Renal pelvis (tissue), 4 donors: ENCODE results near the gene AGTRAP. TPM values are rescaled to one million over a fixed set of nuclear protein-coding genes. Genes with fewer than 3 reads are reported as not detected.

Source experiments
- DNase-seq: peaks from one replicate; pipeline ENCODE4 v3.0.0-alpha.2; 2013
- polyA plus RNA-seq, 3 donors: library from polyadenylated mRNA; unstranded; fragments of 120-200 nt; gene quantifications; one replicate each; pipeline ENCODE4 v1.2.1, GENCODE V29; 2013; ENCODE audit not compliant: insufficient read length in 3 of 3

AGTRAP gene
- polyA plus RNA-seq, 3 donors: 53.1 to 53.9 (median 53.7) TPM

DNA sequence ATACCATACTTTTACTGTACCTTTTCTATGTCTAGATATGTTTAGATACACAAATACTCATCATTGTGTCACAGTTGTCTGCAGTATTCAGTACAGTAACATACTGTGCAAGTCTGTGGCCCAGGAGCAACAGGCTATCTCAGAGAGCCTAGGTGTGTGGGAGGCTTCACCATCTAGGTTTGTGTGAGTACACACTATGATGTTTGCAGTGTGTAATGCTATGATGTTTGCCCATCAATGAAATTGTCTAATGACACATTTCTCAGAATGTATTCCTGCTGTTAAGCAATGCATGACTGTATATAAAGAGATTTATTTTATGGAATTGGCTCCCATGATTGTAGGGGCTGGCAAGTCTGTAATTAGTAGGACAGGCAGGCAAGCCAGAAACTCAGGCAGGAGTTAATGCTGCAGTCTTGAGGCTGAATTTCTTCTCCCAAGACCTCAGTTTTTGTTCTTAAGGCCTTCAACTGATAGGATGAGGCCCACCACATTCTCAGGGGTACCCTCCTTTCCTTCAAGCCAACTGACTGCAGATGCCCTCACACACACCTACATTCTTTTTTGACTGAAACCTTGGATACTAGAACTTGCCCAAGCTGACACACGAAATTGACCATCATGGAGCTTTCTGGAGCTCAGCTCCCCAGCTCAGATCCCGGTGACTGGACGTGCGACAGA lies 7.7 kb upstream of the AGTRAP start:
- DNase-seq: no peak

DNA sequence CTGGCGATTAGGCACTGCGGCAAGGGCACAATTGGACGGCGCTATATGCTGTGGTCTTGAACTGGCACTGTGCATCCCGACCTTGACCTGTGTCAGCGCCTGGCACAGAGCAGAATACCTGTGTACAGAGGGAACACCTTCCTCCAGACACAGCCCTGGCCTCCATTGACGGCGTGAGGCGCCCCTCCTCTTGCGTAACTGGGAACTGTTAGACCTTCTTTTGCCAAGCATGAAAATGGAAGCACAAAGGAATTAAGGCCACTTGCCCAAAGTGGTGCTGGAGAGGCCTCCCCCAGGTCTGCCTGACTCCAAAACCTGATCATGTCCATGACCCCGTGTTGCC lies 6.8 kb upstream of the AGTRAP start:
- no peak for DNase-seq

DNA sequence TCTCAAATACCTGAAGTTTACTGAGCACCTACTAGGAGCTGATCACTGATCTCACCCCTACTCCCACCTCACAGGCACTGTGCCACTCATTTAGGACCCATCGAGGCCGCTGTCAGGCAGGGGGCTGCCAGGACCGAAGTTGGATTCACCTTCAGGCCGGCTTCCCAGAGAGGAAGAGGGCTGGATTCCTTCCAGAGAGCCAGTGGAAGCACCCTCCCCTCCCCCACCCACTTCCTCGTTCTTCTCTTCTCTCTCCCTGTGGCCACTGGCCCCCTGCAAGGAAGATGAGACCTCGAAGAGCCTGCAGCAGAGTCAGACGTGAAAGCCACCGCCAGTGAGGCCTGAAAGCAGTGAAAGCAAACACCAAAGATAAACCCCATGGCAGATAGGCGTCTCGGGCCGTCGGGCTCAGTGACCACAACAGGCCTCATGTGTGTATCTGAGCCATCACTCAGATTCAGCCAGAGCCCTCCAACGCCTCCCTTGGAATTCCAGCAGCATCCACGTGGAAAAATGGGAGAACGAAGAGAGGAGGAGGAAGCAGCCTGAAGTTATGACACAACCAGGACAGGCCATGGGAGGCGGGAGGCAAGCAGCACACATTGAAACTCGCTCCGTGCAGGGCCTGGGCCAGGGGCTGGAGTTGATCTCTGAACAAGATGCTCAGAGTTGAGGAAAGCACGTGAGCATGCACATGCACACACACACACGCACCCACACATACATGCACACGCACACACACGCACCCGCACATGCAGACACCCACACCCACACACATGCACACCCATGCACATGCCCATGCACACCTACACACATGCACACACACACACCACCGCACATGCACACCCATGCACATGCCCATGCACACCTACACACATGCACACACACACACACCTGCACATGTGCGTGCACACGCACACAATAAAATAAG lies 6.2 kb upstream of the AGTRAP start:
- peak; percentile 72 for DNase-seq

DNA sequence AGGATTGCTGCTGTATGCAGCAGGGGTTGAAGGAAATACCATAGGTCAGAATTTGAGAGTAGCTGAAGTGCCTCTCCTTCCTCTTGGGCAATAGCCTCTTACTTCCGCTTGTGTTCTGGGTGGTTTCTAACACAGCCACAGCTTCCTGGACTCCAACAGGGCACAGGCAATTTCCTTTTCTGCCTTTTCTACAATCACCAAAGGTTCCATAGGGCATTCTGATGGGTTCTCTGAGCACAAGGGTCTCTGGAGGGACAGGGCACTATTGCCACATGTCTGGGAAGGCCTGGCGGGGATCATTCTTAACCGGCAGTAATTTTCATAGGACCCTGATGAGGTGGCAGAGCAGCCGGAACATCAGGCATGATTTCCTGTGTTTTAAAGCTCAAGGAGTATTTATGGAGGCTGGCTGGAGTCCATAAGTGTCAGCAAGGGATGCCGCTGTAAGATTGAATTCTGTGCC lies 5.5 kb upstream of the AGTRAP start:
- no peak for DNase-seq

GRCh38 chr1:11731691-11732283 lies 4.1 kb upstream of the AGTRAP start:
- DNase-seq: peak; percentile 76

DNA sequence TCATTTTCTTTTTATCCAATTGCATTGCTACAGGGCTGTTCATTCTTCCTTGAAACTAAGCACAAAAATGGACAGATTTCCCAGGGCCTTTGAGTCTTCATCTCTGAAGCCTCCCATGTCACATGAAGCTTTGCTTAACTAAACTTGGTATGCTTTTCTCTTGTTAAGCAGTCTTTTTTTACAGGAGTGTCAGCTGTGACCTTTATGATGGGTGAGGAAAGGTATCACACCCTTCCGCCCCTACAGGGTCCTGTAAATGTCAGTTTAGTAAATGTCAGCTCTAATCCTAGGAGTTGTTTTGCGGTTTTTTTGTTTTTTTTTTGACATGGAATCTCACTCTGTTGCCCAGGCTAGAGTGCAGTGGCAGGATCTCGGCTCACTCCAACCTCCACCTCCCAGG lies 2.6 kb upstream of the AGTRAP start:
- no peak for DNase-seq

- DNase-seq: no peak
Observed at GRCh38 chr1:11735531-11735853, 444 bp upstream of the AGTRAP start.

GRCh38 chr1:11736746-11737639 lies 1.1 kb downstream of the AGTRAP start:
- DNase-seq: no peak

DNA sequence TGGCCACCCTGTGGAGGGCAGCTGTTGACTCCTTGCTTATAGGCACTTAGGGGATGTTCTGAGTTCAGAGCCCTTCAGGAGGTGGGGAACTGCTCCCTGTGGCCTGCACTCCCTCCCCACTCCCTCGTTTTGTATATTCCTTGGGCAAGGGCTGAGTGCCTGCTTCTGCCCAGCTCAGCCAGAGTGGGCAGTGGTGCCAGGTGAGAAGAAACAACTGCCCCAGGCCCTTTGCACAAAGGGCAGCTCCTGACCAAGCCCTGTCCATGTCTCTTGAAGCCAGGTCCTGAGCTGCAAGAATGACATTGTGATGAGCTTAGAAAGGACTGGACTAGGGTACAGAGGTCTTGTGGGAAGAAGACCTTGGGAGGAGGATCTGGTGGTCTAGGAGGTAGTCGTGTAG lies 2.2 kb downstream of the AGTRAP start:
- no peak for DNase-seq

- no peak for DNase-seq
Observed at GRCh38 chr1:11738783-11739182, 2.8 kb downstream of the AGTRAP start.

DNA sequence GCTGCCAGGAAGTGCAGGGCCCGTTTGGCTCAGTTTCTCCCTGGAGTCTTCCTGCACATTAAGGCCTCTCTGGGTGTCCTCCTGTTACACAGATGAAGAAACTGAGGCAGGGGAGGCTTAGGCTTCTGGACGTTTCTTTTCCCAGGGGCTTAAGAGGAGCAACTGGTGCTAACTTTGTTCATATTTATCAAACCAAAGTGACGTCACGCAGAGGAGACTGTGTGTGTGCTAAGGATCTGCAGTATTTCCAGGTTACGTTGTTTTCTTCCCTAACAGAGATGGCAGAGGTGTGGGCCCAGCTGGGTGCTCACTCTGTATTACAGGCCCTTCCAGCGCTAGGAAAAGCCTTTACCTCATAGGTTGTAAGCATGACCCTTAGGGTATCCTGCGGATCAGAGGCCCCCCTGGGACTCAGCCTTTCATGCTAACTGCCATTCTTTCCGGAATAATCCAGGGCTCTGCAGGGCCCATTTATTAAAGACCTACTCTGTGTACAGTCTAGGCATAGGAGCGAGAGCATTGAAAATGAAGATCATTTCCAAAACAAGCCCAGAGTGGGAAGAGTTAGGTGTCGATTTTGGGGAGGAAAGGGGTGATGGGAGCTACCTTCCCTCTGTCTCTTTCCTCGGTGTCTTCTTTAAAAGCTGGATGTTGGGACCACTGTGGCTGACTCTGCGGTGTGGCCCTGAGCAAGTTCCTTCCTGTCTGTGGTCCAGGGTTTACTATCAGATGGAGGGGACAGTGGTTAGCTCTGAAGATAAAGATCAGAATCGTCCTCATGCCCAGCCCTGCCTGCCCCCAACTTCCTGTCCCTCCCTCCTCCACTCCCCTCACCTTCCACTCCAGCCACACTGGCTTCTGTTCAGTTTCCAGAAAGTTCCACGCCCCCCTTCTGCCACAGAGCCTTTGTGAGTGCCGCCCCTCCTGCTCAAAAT lies 4.6 kb downstream of the AGTRAP start:
- no peak for DNase-seq

- no peak for DNase-seq
Observed at GRCh38 chr1:11741482-11741881, 5.5 kb downstream of the AGTRAP start.

DNA sequence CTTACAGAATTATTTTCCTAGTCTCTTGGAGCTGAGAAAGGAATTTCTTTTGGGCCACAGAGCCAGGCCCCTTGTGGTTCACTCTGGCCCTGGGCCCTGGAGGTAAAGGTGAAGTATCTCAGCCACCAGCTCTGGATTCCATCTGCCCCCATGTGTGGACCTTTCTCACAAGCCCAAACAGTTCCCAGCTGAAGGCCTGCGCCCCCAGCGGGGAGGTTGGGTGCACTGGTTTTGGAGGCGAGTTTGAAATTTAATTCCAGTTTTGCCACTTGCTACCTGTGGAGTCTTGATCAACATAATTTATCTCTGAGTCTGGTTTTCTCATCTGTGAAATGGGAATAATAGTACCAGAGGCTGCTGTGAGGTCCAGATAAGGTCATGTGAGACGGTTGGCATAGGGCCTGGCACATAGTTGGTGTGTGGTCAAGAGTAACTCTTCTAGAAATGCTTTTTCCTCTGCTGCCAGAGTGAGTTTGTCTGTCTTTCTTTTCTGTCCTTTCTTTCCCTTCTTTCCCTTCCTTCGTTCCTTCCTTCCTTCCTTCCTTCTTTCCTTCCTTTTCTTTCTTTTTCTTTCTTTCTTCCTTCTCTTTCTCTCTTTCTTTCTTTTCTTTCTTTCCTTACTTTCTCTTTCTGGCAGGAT lies 6.1 kb downstream of the AGTRAP start:
- no peak for DNase-seq

DNA sequence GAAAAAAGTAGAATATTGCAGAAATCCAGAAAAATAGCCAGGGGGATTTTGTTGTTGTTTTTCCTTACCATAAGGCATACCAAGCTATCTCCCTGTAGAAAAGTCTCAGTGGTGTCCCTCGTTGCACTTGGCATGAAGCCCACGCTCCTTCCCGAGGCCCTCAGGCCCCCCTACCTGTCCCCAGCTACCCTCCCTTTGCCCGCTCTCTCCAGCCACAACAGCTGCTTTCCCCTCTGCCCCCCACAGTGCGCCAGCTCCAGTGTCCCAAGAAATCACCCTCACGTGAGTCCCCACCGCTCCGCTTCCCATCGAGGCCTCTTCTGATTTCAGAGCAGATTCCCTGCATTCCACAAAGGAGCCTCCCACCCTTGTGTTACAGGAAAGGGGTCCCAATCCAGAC lies 8.4 kb downstream of the AGTRAP start:
- DNase-seq: no peak

DNA sequence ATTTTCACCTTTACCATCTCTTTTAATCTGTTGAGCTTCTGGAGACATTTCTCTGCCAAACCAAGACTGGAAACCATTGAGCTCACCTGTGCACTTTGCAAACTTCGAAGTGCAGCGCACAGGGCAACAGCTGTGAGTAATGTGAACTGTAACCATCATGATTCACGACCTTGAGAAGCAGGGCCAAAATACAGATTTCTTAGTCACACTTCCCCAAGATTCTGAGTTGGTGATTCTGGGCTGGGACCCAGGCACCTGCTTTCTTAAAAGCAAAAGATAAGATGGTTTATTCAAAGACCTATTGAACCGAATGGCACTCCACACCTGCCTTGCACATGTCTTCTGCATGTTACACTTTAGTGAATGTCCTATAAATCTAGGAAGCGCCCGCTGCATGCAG lies 10.2 kb downstream of the AGTRAP start:
- no peak for DNase-seq

DNA sequence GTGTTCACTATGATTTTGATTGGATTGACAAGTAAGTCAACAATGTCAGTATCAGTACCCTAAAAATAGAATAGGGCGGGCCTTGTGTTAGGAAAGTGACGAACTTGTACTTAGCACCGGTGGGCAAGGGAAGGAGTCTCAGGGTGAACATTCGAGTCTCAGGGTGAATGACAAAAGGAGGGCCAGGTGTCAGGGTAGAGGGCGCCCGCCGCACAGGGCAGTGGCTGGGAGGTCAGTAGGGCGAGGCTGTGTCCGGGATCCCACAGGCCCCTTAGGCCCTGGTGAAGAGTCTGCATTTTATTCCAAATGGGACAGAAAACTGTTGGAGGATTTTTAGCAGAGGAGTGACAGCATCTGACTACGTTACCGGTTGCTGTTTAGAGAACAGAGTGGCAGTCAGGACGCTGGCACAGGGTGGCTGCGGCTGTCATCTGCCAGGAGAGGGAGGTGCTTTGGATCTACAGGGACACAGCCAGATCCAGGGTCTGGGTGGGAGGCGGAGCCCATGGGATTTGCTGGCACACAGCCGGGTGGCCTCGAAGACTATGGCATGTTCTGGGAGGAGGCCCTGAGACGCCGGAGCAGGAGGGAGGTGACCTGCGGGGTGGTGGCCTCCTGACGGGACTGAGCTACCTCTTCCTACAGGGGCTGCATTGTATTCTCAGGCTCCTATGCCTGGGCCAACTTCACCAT lies 11.0 kb downstream of the AGTRAP start:
- DNase-seq: no peak

GRCh38 chr1:11748294-11749202 lies 12.6 kb downstream of the AGTRAP start:
- no peak for DNase-seq

- no peak for DNase-seq
Observed at GRCh38 chr1:11749203-11749689, 13.3 kb downstream of the AGTRAP start.
